Measurements from ENCODE around the gene FLYWCH1. TPM values are rescaled to one million over a fixed set of nuclear protein-coding genes. Genes with fewer than 3 reads are reported as not detected.

Gene FLYWCH1
- total and polyA plus RNA-seq, 2 donors (not counting 1 experiment from before 2014, with no cell fraction given) = 78.3 to 120 TPM

DNA sequence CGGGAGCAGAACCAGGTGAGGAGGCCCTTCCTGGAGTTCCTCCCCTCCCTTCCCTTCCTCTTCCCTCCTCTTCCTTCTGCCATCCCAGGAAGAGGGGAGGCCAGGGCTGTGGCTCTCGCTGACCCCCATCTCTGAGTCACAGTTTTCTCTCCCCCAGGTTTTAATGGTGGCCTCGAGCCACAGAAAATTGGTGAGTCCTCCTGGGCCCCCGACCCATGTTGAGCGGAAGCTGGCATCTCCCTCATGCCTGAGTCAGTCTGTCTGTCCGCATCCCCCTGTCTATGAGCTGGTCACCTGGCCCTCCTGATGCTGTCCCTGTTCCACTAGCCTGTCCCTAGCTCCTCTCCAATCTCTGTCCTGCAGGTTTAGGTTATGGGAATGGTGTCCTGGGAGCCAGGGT lies 88.2 kb downstream of the FLYWCH1 start:
- DNase-seq (no peak), ATAC-seq (ENCODE audit: low read depth) (no peak)
- Mint-ChIP-seq H3K4me1 (peaks cover 5% of the 10 kb centered on the region), H3K9me3 (ENCODE audit: insufficient read depth) (no peaks in the 10 kb centered on the region), H3K4me3 (no peak overlapping the region), H3K27ac (no peak overlapping the region), H3K27me3 (peaks cover 2% of the 10 kb centered on the region)
- Histone ChIP-seq H2AFZ (ENCODE audit: insufficient read depth, low read depth, low read length, poor library complexity, severe bottlenecking) (no peak overlapping the region), H4K20me1 (ENCODE audit: control insufficient read depth, insufficient read depth, low read length, poor library complexity, severe bottlenecking) (no peaks in the 10 kb centered on the region), H3K4me2 (replicated peaks; ENCODE audit: low read depth, low read length, poor library complexity, severe bottlenecking) (no peak overlapping the region), H3K9me3 (ENCODE audit: control extremely low read depth in 1 of 3, control insufficient read depth in 2 of 3, insufficient read depth in 1 of 3, low read length in 2 of 3) (peaks cover 0 to 5% (median 0%) of the 10 kb centered on the region in 3 donors), H3K36me3 (replicated peaks in 1 of 2; ENCODE audit: control extremely low read depth in 1 of 2, control insufficient read depth in 1 of 2, extremely low read depth in 1 of 2, insufficient read depth in 2 of 2, low read length in 1 of 2) (no peaks in the 10 kb centered on the region), H3K79me2 (ENCODE audit: control insufficient read depth, insufficient read depth, low read length) (no peaks in the 10 kb centered on the region), H3K9ac (ENCODE audit: low read length) (no peak overlapping the region), H3K4me3 (ENCODE audit: control extremely low read depth in 1 of 5, extremely low read depth in 1 of 5, insufficient read depth in 1 of 5, low read depth in 2 of 5, low read length in 4 of 5) (no peak overlapping the region), H3K4me1 (ENCODE audit: control insufficient read depth in 2 of 2, insufficient read depth in 2 of 2, low read length in 2 of 2) (peaks cover 2 to 7% of the 10 kb centered on the region in 2 donors), H3K27ac (ENCODE audit: low read length in 2 of 2) (no peak overlapping the region), H3K27me3 (replicated peaks in 1 of 4; ENCODE audit: control extremely low read depth in 1 of 4, control insufficient read depth in 3 of 4, insufficient read depth in 4 of 4, low read length in 3 of 4) (peaks cover 0 to 5% (median 0%) of the 10 kb centered on the region in 4 experiments)
- intact Hi-C loops (cut with micrococcal nuclease) = no loop called here
- CTCF ChIA-PET = interaction anchor here (9.6 kb wide), 1 partner anchor 29 kb away, joined by 213 read pairs; no protein-coding TSS in a partner anchor
- TF ChIP-seq EZH2 (IDR thresholded peaks at IDR 0.05; ENCODE audit: borderline replicate concordance, insufficient read depth, low read depth, low read length, poor library complexity, severe bottlenecking) (no peak), CTCF (IDR thresholded peaks at IDR 0.05) (no peak)
- POLR2A ChIA-PET = no interaction called here
- 89% methylated on average over 5 of the region's 6 CpGs for whole genome bisulfite sequencing (ENCODE audit: insufficient coverage)

DNA sequence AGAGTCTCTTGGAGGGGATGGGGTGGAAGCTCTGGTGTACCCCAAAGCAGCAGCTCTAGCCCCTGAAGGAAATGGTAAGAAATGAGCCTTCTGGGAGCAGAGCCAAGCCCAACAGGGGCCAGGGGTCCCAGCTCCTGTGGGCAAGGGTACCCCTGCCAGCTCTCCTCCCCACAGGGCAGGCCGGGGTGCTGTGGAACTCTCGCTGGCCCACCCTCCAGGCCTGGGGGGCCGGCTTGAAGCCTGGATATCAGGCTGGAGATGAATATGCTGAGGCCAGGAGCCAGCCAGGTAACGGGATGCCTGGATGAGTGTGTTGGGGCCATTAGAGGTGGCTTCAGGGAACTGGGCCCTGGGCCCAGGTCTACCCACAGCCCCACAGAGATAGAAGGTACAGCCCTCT lies 88.8 kb downstream of the FLYWCH1 start:
- peaks cover 0 to 8% (median 0%) of the 10 kb centered on the region in 4 experiments for H3K27me3 ChIP-seq (replicated peaks in 1 of 4; ENCODE audit: control extremely low read depth in 1 of 4, control insufficient read depth in 3 of 4, insufficient read depth in 4 of 4, low read length in 3 of 4)
- DNase-seq (no peak), ATAC-seq (ENCODE audit: low read depth) (no peak)
- POLR2A ChIA-PET = no interaction called here
- TF ChIP-seq EZH2 (IDR thresholded peaks at IDR 0.05; ENCODE audit: borderline replicate concordance, insufficient read depth, low read depth, low read length, poor library complexity, severe bottlenecking) (no peak), CTCF (IDR thresholded peaks at IDR 0.05) (no peak)
- peaks cover 6% of the 10 kb centered on the region for H3K4me1 Mint-ChIP-seq
- no peaks in the 10 kb centered on the region for H4K20me1 ChIP-seq (ENCODE audit: control insufficient read depth, insufficient read depth, low read length, poor library complexity, severe bottlenecking)
- 82% methylated on average over 3 of the region's 4 CpGs for WGBS (ENCODE audit: insufficient coverage)
- H3K27me3 Mint-ChIP-seq = peaks cover 3% of the 10 kb centered on the region
- no peak overlapping the region for H3K4me3 Mint-ChIP-seq
- no peak overlapping the region for H3K4me2 ChIP-seq (replicated peaks; ENCODE audit: low read depth, low read length, poor library complexity, severe bottlenecking)
- CTCF ChIA-PET = interaction anchor here (9.6 kb wide), 1 partner anchor 29 kb away, joined by 213 read pairs; no protein-coding TSS in a partner anchor
- no peak overlapping the region for H2AFZ ChIP-seq (ENCODE audit: insufficient read depth, low read depth, low read length, poor library complexity, severe bottlenecking)
- no peak overlapping the region for H3K27ac Mint-ChIP-seq
- peaks cover 3 to 8% of the 10 kb centered on the region in 2 donors for H3K4me1 ChIP-seq (ENCODE audit: control insufficient read depth in 2 of 2, insufficient read depth in 2 of 2, low read length in 2 of 2)
- H3K9ac ChIP-seq (ENCODE audit: low read length) = no peak overlapping the region
- no peak overlapping the region for H3K4me3 ChIP-seq (ENCODE audit: control extremely low read depth in 1 of 5, extremely low read depth in 1 of 5, insufficient read depth in 1 of 5, low read depth in 2 of 5, low read length in 4 of 5)
- no peaks in the 10 kb centered on the region for H3K36me3 ChIP-seq (replicated peaks in 1 of 2; ENCODE audit: control extremely low read depth in 1 of 2, control insufficient read depth in 1 of 2, extremely low read depth in 1 of 2, insufficient read depth in 2 of 2, low read length in 1 of 2)
- H3K9me3 Mint-ChIP-seq (ENCODE audit: insufficient read depth) = no peaks in the 10 kb centered on the region
- H3K27ac ChIP-seq (ENCODE audit: low read length in 2 of 2) = no peak overlapping the region
- H3K79me2 ChIP-seq (ENCODE audit: control insufficient read depth, insufficient read depth, low read length) = no peaks in the 10 kb centered on the region
- peaks cover 0 to 5% (median 0%) of the 10 kb centered on the region in 3 donors for H3K9me3 ChIP-seq (ENCODE audit: control extremely low read depth in 1 of 3, control insufficient read depth in 2 of 3, insufficient read depth in 1 of 3, low read length in 2 of 3)
- intact Hi-C loops (cut with micrococcal nuclease) = no loop called here

Small RNA genes within 50 kb of the gene (small RNA-seq; reads per million reads assigned to genes)
- not detected for gene LINC00514 (ENCODE audit: insufficient read length, low read depth, low replicate concordance)

Other genes with a start within 250 kb of the FLYWCH1 start
- 35.1 and 37.3 TPM in 2 replicates for gene KCTD5, start 229.4 kb upstream of the FLYWCH1 start, total RNA-seq
- 15.2 and 17.2 TPM in 2 replicates for gene KCTD5, start 229.4 kb upstream of the FLYWCH1 start, polyA plus RNA-seq
- gene PRSS27, start 191.7 kb upstream of the FLYWCH1 start, total RNA-seq = 2.4 TPM in 2 replicates
- gene PRSS27, start 191.7 kb upstream of the FLYWCH1 start, polyA plus RNA-seq = 2.1 and 3.6 TPM in 2 replicates
- 1,470 and 1,485 TPM in 2 replicates for gene SRRM2, start 159.3 kb upstream of the FLYWCH1 start, total RNA-seq
- 1,588 and 1,879 TPM in 2 replicates for gene SRRM2, start 159.3 kb upstream of the FLYWCH1 start, polyA plus RNA-seq
- 84.4 and 93.1 TPM in 2 replicates for gene ELOB, start 134.7 kb upstream of the FLYWCH1 start, total RNA-seq
- 73.1 and 136 TPM in 2 replicates for gene ELOB, start 134.7 kb upstream of the FLYWCH1 start, polyA plus RNA-seq
- gene PRSS33, start 124.4 kb upstream of the FLYWCH1 start, total RNA-seq = not detected in 2 replicates
- not detected in 2 replicates for gene PRSS33, start 124.4 kb upstream of the FLYWCH1 start, polyA plus RNA-seq
- gene PRSS41, start 113.5 kb upstream of the FLYWCH1 start, total RNA-seq = not detected in 2 replicates
- gene PRSS41, start 113.5 kb upstream of the FLYWCH1 start, polyA plus RNA-seq = not detected in 2 replicates
- 1.8 and 2.0 TPM in 2 replicates for gene PRSS21, start 94.7 kb upstream of the FLYWCH1 start, total RNA-seq
- gene PRSS21, start 94.7 kb upstream of the FLYWCH1 start, polyA plus RNA-seq = 4.3 and 5.8 TPM in 2 replicates
- gene ZG16B, start 81.6 kb upstream of the FLYWCH1 start, total RNA-seq = not detected in 2 replicates
- gene ZG16B, start 81.6 kb upstream of the FLYWCH1 start, polyA plus RNA-seq = not detected in 2 replicates
- gene PRSS22, start 53.8 kb upstream of the FLYWCH1 start, total RNA-seq = not detected in 2 replicates
- not detected in 2 replicates for gene PRSS22, start 53.8 kb upstream of the FLYWCH1 start, polyA plus RNA-seq
- gene FLYWCH2, start 28.7 kb upstream of the FLYWCH1 start, total RNA-seq = 22.3 and 26.5 TPM in 2 replicates
- 18.7 and 24.1 TPM in 2 replicates for gene FLYWCH2, start 28.7 kb upstream of the FLYWCH1 start, polyA plus RNA-seq
- 0.17 and 0.19 TPM in 2 replicates for gene KREMEN2, start 52.3 kb downstream of the FLYWCH1 start, total RNA-seq
- 1.1 and 2.6 TPM in 2 replicates for gene KREMEN2, start 52.3 kb downstream of the FLYWCH1 start, polyA plus RNA-seq
- 1.8 and 2.6 TPM in 2 replicates for gene PAQR4, start 57.4 kb downstream of the FLYWCH1 start, total RNA-seq
- gene PAQR4, start 57.4 kb downstream of the FLYWCH1 start, polyA plus RNA-seq = 1.8 and 2.8 TPM in 2 replicates
- gene PKMYT1, start 68.5 kb downstream of the FLYWCH1 start, total RNA-seq = 0.67 and 1.0 TPM in 2 replicates
- 1.4 and 2.6 TPM in 2 replicates for gene PKMYT1, start 68.5 kb downstream of the FLYWCH1 start, polyA plus RNA-seq
- gene CLDN9, start 101.0 kb downstream of the FLYWCH1 start, total RNA-seq = not detected in 2 replicates
- 0.04 and 0.20 TPM in 2 replicates for gene CLDN9, start 101.0 kb downstream of the FLYWCH1 start, polyA plus RNA-seq
- gene CLDN6, start 106.3 kb downstream of the FLYWCH1 start, total RNA-seq = not detected in 2 replicates
- not detected in 2 replicates for gene CLDN6, start 106.3 kb downstream of the FLYWCH1 start, polyA plus RNA-seq
- 0.85 and 1.3 TPM in 2 replicates for gene TNFRSF12A, start 108.4 kb downstream of the FLYWCH1 start, total RNA-seq
- 0.61 and 0.72 TPM in 2 replicates for gene TNFRSF12A, start 108.4 kb downstream of the FLYWCH1 start, polyA plus RNA-seq
- 17.9 and 19.1 TPM in 2 replicates for gene HCFC1R1, start 112.0 kb downstream of the FLYWCH1 start, total RNA-seq
- gene HCFC1R1, start 112.0 kb downstream of the FLYWCH1 start, polyA plus RNA-seq = 15.3 and 24.8 TPM in 2 replicates
- 25.3 and 28.5 TPM in 2 replicates for gene THOC6, start 112.1 kb downstream of the FLYWCH1 start, total RNA-seq
- 52.2 and 63.9 TPM in 2 replicates for gene THOC6, start 112.1 kb downstream of the FLYWCH1 start, polyA plus RNA-seq
- gene BICDL2, start 125.0 kb downstream of the FLYWCH1 start, total RNA-seq = 0.20 TPM in 1 of 2 replicates, not detected in the other
- not detected in 2 replicates for gene BICDL2, start 125.0 kb downstream of the FLYWCH1 start, polyA plus RNA-seq
- gene MMP25, start 134.6 kb downstream of the FLYWCH1 start, total RNA-seq = 0.17 and 0.22 TPM in 2 replicates
- 0.12 and 0.40 TPM in 2 replicates for gene MMP25, start 134.6 kb downstream of the FLYWCH1 start, polyA plus RNA-seq
- 2.0 and 2.3 TPM in 2 replicates for gene IL32, start 153.7 kb downstream of the FLYWCH1 start, total RNA-seq
- gene IL32, start 153.7 kb downstream of the FLYWCH1 start, polyA plus RNA-seq = 2.0 and 15.0 TPM in 2 replicates
- gene ZSCAN10, start 187.4 kb downstream of the FLYWCH1 start, total RNA-seq = not detected in 2 replicates
- gene ZSCAN10, start 187.4 kb downstream of the FLYWCH1 start, polyA plus RNA-seq = 0.36 TPM in 1 of 2 replicates, not detected in the other
- gene ZNF205, start 200.7 kb downstream of the FLYWCH1 start, total RNA-seq = not detected in 2 replicates
- gene ZNF205, start 200.7 kb downstream of the FLYWCH1 start, polyA plus RNA-seq = not detected in 2 replicates
- 7.2 and 9.5 TPM in 2 replicates for gene ZNF213, start 223.1 kb downstream of the FLYWCH1 start, total RNA-seq
- gene ZNF213, start 223.1 kb downstream of the FLYWCH1 start, polyA plus RNA-seq = 0.97 and 1.4 TPM in 2 replicates

All from B cell (primary cell).